Progenitor cell of endocrine pancreas (in vitro differentiated cells): ENCODE results near the gene ARHGEF28. TPM values are rescaled to one million over a fixed set of nuclear protein-coding genes. Genes with fewer than 3 reads are reported as not detected.
A peak's percentile ranks its signal among the peaks of the same experiment; 100 is the strongest.

ENCODE experiments used
- DNase-seq: peaks from one replicate; pipeline ENCODE4 v3.0.0; 2021; ENCODE audit warnings: low spot score; ENCODE audit not compliant: unreplicated experiment
- H3K27ac Mint-ChIP-seq: 2 replicates; pipeline ENCODE4 v1.8.0; 2021; ENCODE audit warnings: mild to moderate bottlenecking, moderate library complexity, mixed read lengths
- H3K27me3 Mint-ChIP-seq: 2 replicates; pipeline ENCODE4 v1.8.0; 2021; ENCODE audit warnings: mixed read lengths
- H3K36me3 Mint-ChIP-seq: 2 replicates; pipeline ENCODE4 v1.8.0; 2022; ENCODE audit warnings: mixed read lengths; ENCODE audit not compliant: insufficient read depth
- H3K4me1 Mint-ChIP-seq: 2 replicates; pipeline ENCODE4 v1.8.0; 2021; ENCODE audit warnings: low read depth, mixed read lengths
- H3K4me3 Mint-ChIP-seq: 2 replicates; pipeline ENCODE4 v1.8.0; 2021; ENCODE audit warnings: low read depth, mild to moderate bottlenecking, moderate library complexity, mixed read lengths
- H3K9me3 Mint-ChIP-seq: 2 replicates; pipeline ENCODE4 v1.8.0; 2021; ENCODE audit warnings: low read depth, mixed read lengths
- CTCF ChIP-seq: fragments of 200-600 bp; sonication (generic); IDR thresholded peaks from one replicate; pipeline ENCODE4 v1.5.0; 2021; ENCODE audit warnings: antibody characterized with exemption, mild to moderate bottlenecking; ENCODE audit not compliant: unreplicated experiment
- total RNA-seq: library from RNA; stranded (reverse); gene quantifications from 2 replicates; pipeline ENCODE4 v1.2.1, GENCODE V29; 2021

Gene ARHGEF28
- total RNA-seq, 1 donor from 2014 or later = 15.0 TPM

- Mint-ChIP-seq H3K4me3 (no peak overlapping the region), H3K36me3 (peaks cover 1% of the 10 kb centered on the region), H3K9me3 (peaks cover 3% of the 10 kb centered on the region), H3K27me3 (no peaks in the 10 kb centered on the region), H3K27ac (no peak overlapping the region), H3K4me1 (peaks cover 23% of the 10 kb centered on the region)
- no peak for TF ChIP-seq CTCF
- DNase-seq = no peak
Measured at GRCh38 chr5:73820326-73820725, 194.3 kb downstream of the ARHGEF28 start.

- no peak for TF ChIP-seq CTCF
- peaks cover 19% of the 10 kb centered on the region for H3K4me1 Mint-ChIP-seq
- H3K9me3 Mint-ChIP-seq = peaks cover 3% of the 10 kb centered on the region
- H3K27ac Mint-ChIP-seq = no peak overlapping the region
- no peaks in the 10 kb centered on the region for H3K27me3 Mint-ChIP-seq
- DNase-seq = no peak
- H3K36me3 Mint-ChIP-seq = peaks cover 1% of the 10 kb centered on the region
- H3K4me3 Mint-ChIP-seq = no peak overlapping the region
Measured at GRCh38 chr5:73821003-73821402, 195.0 kb downstream of the ARHGEF28 start.

GRCh38 chr5:73822278-73822988 lies 196.4 kb downstream of the ARHGEF28 start:
- no peak overlapping the region for H3K4me3 Mint-ChIP-seq
- peaks cover 1% of the 10 kb centered on the region for H3K36me3 Mint-ChIP-seq
- peaks cover 19% of the 10 kb centered on the region for H3K4me1 Mint-ChIP-seq
- peaks cover 3% of the 10 kb centered on the region for H3K9me3 Mint-ChIP-seq
- H3K27ac Mint-ChIP-seq = peak overlapping the region; percentile 80
- TF ChIP-seq CTCF = no peak
- H3K27me3 Mint-ChIP-seq = no peaks in the 10 kb centered on the region
- no peak for DNase-seq

GRCh38 chr5:73822989-73823339 lies 197.0 kb downstream of the ARHGEF28 start:
- peaks cover 3% of the 10 kb centered on the region for H3K9me3 Mint-ChIP-seq
- H3K27ac Mint-ChIP-seq = peak overlapping the region; percentile 80
- H3K36me3 Mint-ChIP-seq = peaks cover 1% of the 10 kb centered on the region
- no peak for DNase-seq
- H3K4me3 Mint-ChIP-seq = no peak overlapping the region
- no peaks in the 10 kb centered on the region for H3K27me3 Mint-ChIP-seq
- peaks cover 19% of the 10 kb centered on the region for H3K4me1 Mint-ChIP-seq
- TF ChIP-seq CTCF = no peak

- no peak for DNase-seq
- TF ChIP-seq CTCF = no peak
- Mint-ChIP-seq H3K27ac (peak overlapping the region; percentile 70), H3K27me3 (no peaks in the 10 kb centered on the region), H3K9me3 (peaks cover 3% of the 10 kb centered on the region), H3K36me3 (peaks cover 1% of the 10 kb centered on the region), H3K4me1 (peaks cover 19% of the 10 kb centered on the region), H3K4me3 (peak overlapping the region; percentile 1)
Measured at GRCh38 chr5:73823508-73823925, 197.5 kb downstream of the ARHGEF28 start.
